Endothelial cell of umbilical vein (primary cell): ENCODE data around the gene KLLN. TPM values are rescaled to one million over a fixed set of nuclear protein-coding genes. Genes with fewer than 3 reads are reported as not detected.

Experiments
- BruUV-seq: library from RNA; stranded (reverse); fragments of 400-500 nt; replicated peaks from 2 replicates; lab custom pipeline; 2021; lab: Mats Ljungman, UMichigan
- CTCF ChIA-PET: fragments of 300-600, 350-600 bp; sonication (Branson Sonifier 250); formaldehyde crosslinking; loops from one replicate; lab custom pipeline; 2021; ENCODE audit warnings: antibody characterized with exemption, inconsistent platforms; lab: Charles Lee
- POLR2A ChIA-PET: fragments of 300-600, 350-600 bp; sonication (Branson Sonifier 250); formaldehyde crosslinking; loops from one replicate; lab custom pipeline; 2021; ENCODE audit warnings: antibody characterized with exemption, inconsistent platforms; lab: Charles Lee
- DNase-seq: peaks from one replicate; pipeline ENCODE4 v3.0.0-alpha.2; 2011; ENCODE audit warnings: low read depth, low spot score
- FAIRE-seq: peaks from 2 replicates; lab custom pipeline; 2011; peaks lifted over from hg19 to GRCh38; lab: Jason Lieb, UNC
- H2AFZ ChIP-seq: 2 replicates; pipeline ENCODE4 v1.6.0; 2012; ENCODE audit warnings: low read depth, low read length, control low read depth, inconsistent platforms
- H3K27ac ChIP-seq: 2 replicates; pipeline ENCODE4 v1.5.1; 2011; ENCODE audit warnings: low read depth, mild to moderate bottlenecking, control low read depth, low read length, moderate library complexity; ENCODE audit not compliant: insufficient read depth
- H3K27me3 ChIP-seq, 2 experiments: 2 replicates each; pipeline versions ENCODE4 v1.6.0 to v1.6.1; 2011; ENCODE audit warnings: low read length in 2 of 2, mixed read lengths in 1 of 2; ENCODE audit not compliant: control insufficient read depth in 2 of 2, insufficient read depth in 2 of 2
- H3K36me3 ChIP-seq, 2 experiments: 2 replicates in 1 of 2; 3 replicates in 1 of 2; pipeline ENCODE4 v1.5.1; 2011; ENCODE audit warnings: low read length in 2 of 2, mild to moderate bottlenecking in 1 of 2, moderate library complexity in 1 of 2; ENCODE audit not compliant: control insufficient read depth in 2 of 2, insufficient read depth in 2 of 2; ENCODE audit errors: extremely low read depth in 1 of 2
- H3K4me1 ChIP-seq: 3 replicates; pipeline ENCODE4 v1.5.1; 2011; ENCODE audit warnings: mild to moderate bottlenecking, low read length; ENCODE audit not compliant: control insufficient read depth, insufficient read depth; ENCODE audit errors: extremely low read depth
- H3K4me2 ChIP-seq: 2 replicates; pipeline ENCODE4 v1.6.1; 2011; ENCODE audit warnings: low read length, control low read depth, mixed read lengths; ENCODE audit not compliant: insufficient read depth
- H3K4me3 ChIP-seq, 3 experiments: fragments of 200-600 bp in 1 of 3; sonication (generic), shearing (Covaris generic) in 1 of 3; replicated peaks in 1 of 3; 2 replicates each; pipeline ENCODE4 v1.5.1; 2011 to 2016; ENCODE audit warnings: control low read depth in 3 of 3, low read length in 3 of 3, mild to moderate bottlenecking in 2 of 3, inconsistent platforms in 1 of 3, low read depth in 1 of 3, moderate library complexity in 1 of 3; ENCODE audit not compliant: insufficient read depth in 1 of 3
- H3K79me2 ChIP-seq: 2 replicates; pipeline ENCODE4 v1.6.0; 2012; ENCODE audit warnings: low read length, inconsistent platforms; ENCODE audit not compliant: control insufficient read depth, insufficient read depth
- H3K9ac ChIP-seq: replicated peaks from 2 replicates; pipeline ENCODE3; 2011; ENCODE audit warnings: low read length, control low read depth; ENCODE audit not compliant: insufficient read depth; ENCODE audit errors: extremely low read depth
- H3K9me1 ChIP-seq: replicated peaks from 3 replicates; pipeline ENCODE4 v1.6.0; 2011; ENCODE audit warnings: mild to moderate bottlenecking, low read length; ENCODE audit not compliant: control insufficient read depth, insufficient read depth; ENCODE audit errors: extremely low read depth
- H3K9me3 ChIP-seq: replicated peaks from 2 replicates; pipeline ENCODE4 v1.5.1; 2012; ENCODE audit warnings: low read length, inconsistent platforms; ENCODE audit not compliant: control insufficient read depth, insufficient read depth
- H4K20me1 ChIP-seq: replicated peaks from 2 replicates; pipeline ENCODE3; 2011; ENCODE audit warnings: mild to moderate bottlenecking, low read length; ENCODE audit not compliant: control insufficient read depth, insufficient read depth; ENCODE audit errors: extremely low read depth
- CTCF ChIP-seq, 2 donors: IDR thresholded peaks; 1 replicate in 1 of 2; 2 replicates in 1 of 2; pipeline ENCODE4 v1.5.1; 2011; ENCODE audit warnings: low read length in 2 of 2, mild to moderate bottlenecking in 2 of 2, moderate library complexity in 2 of 2, control low read depth in 1 of 2, inconsistent platforms in 1 of 2, low read depth in 1 of 2; ENCODE audit not compliant: insufficient read depth in 1 of 2; ENCODE audit errors: extremely low read depth in 1 of 2
- EZH2 ChIP-seq: IDR thresholded peaks from 2 replicates; pipeline ENCODE4 v1.6.1; 2012; ENCODE audit warnings: borderline replicate concordance, low read depth, mild to moderate bottlenecking, moderate library complexity, low read length, inconsistent platforms; ENCODE audit not compliant: severe bottlenecking
- MYC ChIP-seq: IDR thresholded peaks from one replicate; pipeline ENCODE4 v1.6.1; 2011; ENCODE audit warnings: mild to moderate bottlenecking, low read depth, low read length
- dilution Hi-C: fragments of 300-500 bp; cut with MboI; formaldehyde crosslinking; loops from one replicate; pipeline ENCODE4 v1.15.0; 2019; ENCODE audit warnings: low sequenced_read_pairs; ENCODE audit not compliant: extremely low pct_ligation_motif_present
- intact Hi-C: fragments of 100-400 bp; cut with micrococcal nuclease; formaldehyde crosslinking; loops from one replicate; pipeline ENCODE4 v1.10.0; 2022
- polyA plus RNA-seq, 4 experiments: library from polyadenylated mRNA; depleted of rRNA in 3 of 4; stranded (reverse) in 3 of 4; unstranded in 1 of 4; fragments of >200 nt; gene quantifications; 2 replicates each; pipeline versions ENCODE4 v1.2.1 to v1.2.3, GENCODE V29; 2011 to 2012; ENCODE audit warnings: missing spikeins in 1 of 4
- total RNA-seq: library from RNA; stranded (reverse); gene quantifications from 2 replicates; pipeline ENCODE4 v1.2.3, GENCODE V29; 2021

Gene KLLN
- total and polyA plus RNA-seq, 2 donors (not counting 3 experiments of a cell fraction or from before 2014, with no cell fraction given): 0.14 to 0.31 TPM

GRCh38 chr10:87861566-87861952, 1.8 kb downstream of the KLLN start:
- peaks cover 3% of the 10 kb centered on the region for H3K4me1 ChIP-seq
- intact Hi-C loops: loop anchor here (2.0 to 10.0 kb wide), 3 partner anchors 201 to 457 kb away; no protein-coding TSS in a partner anchor
- peak overlapping the region in 2 of 3 experiments; percentile 50 to 78 for H3K4me3 ChIP-seq
- ChIA-PET CTCF (interaction anchor here (0.6 to 10.2 kb wide), 16 partner anchors 10 to 704 kb away, joined by 3 to 178 read pairs (median 4); no protein-coding TSS in a partner anchor), POLR2A (interaction anchor here (1.7 to 4.0 kb wide), 2 partner anchors 57 to 528 kb away, joined by 5 to 17 read pairs; no protein-coding TSS in a partner anchor)
- no peaks in the 10 kb centered on the region for H3K27me3 ChIP-seq
- TF ChIP-seq MYC (no peak), EZH2 (no peak), CTCF (IDR thresholded peaks at IDR 0.05; ENCODE audit: extremely low read depth in 1 of 2, insufficient read depth in 1 of 2, low read depth in 1 of 2, low read length in 2 of 2) (peak in 1 of 2 donors; percentile 6)
- no peaks in the 10 kb centered on the region for H3K36me3 ChIP-seq
- H4K20me1 ChIP-seq: peaks cover 3% of the 10 kb centered on the region
- BruUV-seq: no TSS peak
- DNase-seq: peak; percentile 81
- peaks cover 26% of the 10 kb centered on the region for H3K79me2 ChIP-seq
- peak overlapping the region; percentile 86 for H2AFZ ChIP-seq
- no peaks in the 10 kb centered on the region for H3K9me1 ChIP-seq
- H3K9me3 ChIP-seq: no peaks in the 10 kb centered on the region
- no peak overlapping the region for H3K27ac ChIP-seq
- FAIRE-seq: no peak
- dilution Hi-C loops: loop anchor here (25.0 kb wide), 1 partner anchor 701 kb away; no protein-coding TSS in a partner anchor
- H3K9ac ChIP-seq: no peak overlapping the region
- H3K4me2 ChIP-seq: peak overlapping the region; percentile 15
